ENCODE data around the gene CCDC92. TPM values are rescaled to one million over a fixed set of nuclear protein-coding genes. Genes with fewer than 3 reads are reported as not detected.

Gene CCDC92
- total and polyA plus RNA-seq, 3 donors from 2014 or later = 63.6 to 140 (median 79.1) TPM

- peak overlapping the region; percentile 90 to 92 for H3K27ac ChIP-seq
- no peaks in the 10 kb centered on the region for H3K36me3 ChIP-seq (ENCODE audit: low read depth, missing control alignments)
- TF ChIP-seq POLR2A (IDR thresholded peaks at IDR 0.05) (no peak), CTCF (IDR thresholded peaks at IDR 0.05) (no peak)
- DNase-seq = no peak
- peaks cover 8% of the 10 kb centered on the region for H3K4me1 ChIP-seq
- no peaks in the 10 kb centered on the region for H3K27me3 ChIP-seq
- peak overlapping the region; percentile 93 to 98 for H3K4me3 ChIP-seq
- intact Hi-C loops (cut with DNase I; ENCODE audit: low total_unique reads) = no loop called here
- H3K9me3 ChIP-seq = no peaks in the 10 kb centered on the region
- WGBS, 2 donors = 17 to 18% methylated on average over 10 of the region's 10 CpGs
Observed at GRCh38 chr12:123971449-123971769, 1.2 kb downstream of the CCDC92 start.

GRCh38 chr12:123967121-123967586 is 5.5 kb downstream of the CCDC92 start:
- 59 to 84% methylated on average over 8 of the region's 8 CpGs for WGBS, 2 donors
- H3K4me3 ChIP-seq = no peak overlapping the region

GRCh38 chr12:123966596-123966995 is 6.0 kb downstream of the CCDC92 start:
- H3K4me3 ChIP-seq = no peak overlapping the region
- H3K9me3 ChIP-seq = no peaks in the 10 kb centered on the region
- no peaks in the 10 kb centered on the region for H3K4me1 ChIP-seq
- TF ChIP-seq POLR2A (IDR thresholded peaks at IDR 0.05) (no peak), CTCF (IDR thresholded peaks at IDR 0.05) (no peak)
- 79 to 80% methylated on average over 3 of the region's 3 CpGs for WGBS, 2 donors
- H3K27ac ChIP-seq = no peak overlapping the region
- no peaks in the 10 kb centered on the region for H3K27me3 ChIP-seq
- H3K36me3 ChIP-seq (ENCODE audit: low read depth, missing control alignments) = no peaks in the 10 kb centered on the region
- DNase-seq = no peak
- intact Hi-C loops (cut with DNase I; ENCODE audit: low total_unique reads) = no loop called here

More at GRCh38 chr12:123967121-123967586, 5.5 kb downstream of the CCDC92 start:
- no peak for DNase-seq
- TF ChIP-seq POLR2A (IDR thresholded peaks at IDR 0.05) (no peak), CTCF (IDR thresholded peaks at IDR 0.05) (no peak)
- Histone ChIP-seq H3K9me3 (no peaks in the 10 kb centered on the region), H3K27me3 (no peaks in the 10 kb centered on the region), H3K27ac (no peak overlapping the region), H3K36me3 (ENCODE audit: low read depth, missing control alignments) (no peaks in the 10 kb centered on the region), H3K4me1 (no peaks in the 10 kb centered on the region)
- intact Hi-C loops (cut with DNase I; ENCODE audit: low total_unique reads) = no loop called here

GRCh38 chr12:123965382-123965781 is 7.2 kb downstream of the CCDC92 start:
- 71 to 74% methylated on average over 5 of the region's 5 CpGs for WGBS, 2 donors
- DNase-seq = no peak
- Histone ChIP-seq H3K36me3 (ENCODE audit: low read depth, missing control alignments) (no peaks in the 10 kb centered on the region), H3K4me1 (no peaks in the 10 kb centered on the region), H3K9me3 (no peaks in the 10 kb centered on the region), H3K27me3 (no peaks in the 10 kb centered on the region), H3K27ac (no peak overlapping the region), H3K4me3 (no peak overlapping the region)
- TF ChIP-seq POLR2A (IDR thresholded peaks at IDR 0.05) = no peak
- no peak for TF ChIP-seq CTCF (IDR thresholded peaks at IDR 0.05)
- intact Hi-C loops (cut with DNase I; ENCODE audit: low total_unique reads) = no loop called here

- no peak overlapping the region for H3K4me3 ChIP-seq
- H3K27ac ChIP-seq = no peak overlapping the region
- no peaks in the 10 kb centered on the region for H3K27me3 ChIP-seq
- TF ChIP-seq POLR2A (IDR thresholded peaks at IDR 0.05) (no peak), CTCF (IDR thresholded peaks at IDR 0.05) (no peak)
- no peak for DNase-seq
- 94% methylated on average over 4 of the region's 4 CpGs for WGBS, 2 donors
- no peaks in the 10 kb centered on the region for H3K36me3 ChIP-seq (ENCODE audit: low read depth, missing control alignments)
- no peaks in the 10 kb centered on the region for H3K9me3 ChIP-seq
- H3K4me1 ChIP-seq = no peaks in the 10 kb centered on the region
- intact Hi-C loops (cut with DNase I; ENCODE audit: low total_unique reads) = no loop called here
Observed at GRCh38 chr12:123963821-123964220, 8.8 kb downstream of the CCDC92 start.

Measured in testis (tissue), 3 donors.